Body of pancreas (tissue), 4 donors: ENCODE results near the gene SLX9.

ENCODE experiments used
- POLR2A ChIP-seq, 3 donors: fragments of 450-650 bp; IDR thresholded peaks; one replicate each; pipeline ENCODE4 v1.6.1; 2016; ENCODE audit warnings: antibody characterized with exemption in 3 of 3, mild to moderate bottlenecking in 2 of 3
- TF ChIP-seq, protein P1 (sequence below), 7 experiments: fragments of 450-650 bp in 4 of 7; fragments of 200-600 bp in 3 of 7; sonication (generic) in 3 of 7; IDR thresholded peaks; one replicate each; pipeline ENCODE4 v1.5.1; 2016 to 2019; ENCODE audit warnings: antibody characterized with exemption in 7 of 7

DNA sequence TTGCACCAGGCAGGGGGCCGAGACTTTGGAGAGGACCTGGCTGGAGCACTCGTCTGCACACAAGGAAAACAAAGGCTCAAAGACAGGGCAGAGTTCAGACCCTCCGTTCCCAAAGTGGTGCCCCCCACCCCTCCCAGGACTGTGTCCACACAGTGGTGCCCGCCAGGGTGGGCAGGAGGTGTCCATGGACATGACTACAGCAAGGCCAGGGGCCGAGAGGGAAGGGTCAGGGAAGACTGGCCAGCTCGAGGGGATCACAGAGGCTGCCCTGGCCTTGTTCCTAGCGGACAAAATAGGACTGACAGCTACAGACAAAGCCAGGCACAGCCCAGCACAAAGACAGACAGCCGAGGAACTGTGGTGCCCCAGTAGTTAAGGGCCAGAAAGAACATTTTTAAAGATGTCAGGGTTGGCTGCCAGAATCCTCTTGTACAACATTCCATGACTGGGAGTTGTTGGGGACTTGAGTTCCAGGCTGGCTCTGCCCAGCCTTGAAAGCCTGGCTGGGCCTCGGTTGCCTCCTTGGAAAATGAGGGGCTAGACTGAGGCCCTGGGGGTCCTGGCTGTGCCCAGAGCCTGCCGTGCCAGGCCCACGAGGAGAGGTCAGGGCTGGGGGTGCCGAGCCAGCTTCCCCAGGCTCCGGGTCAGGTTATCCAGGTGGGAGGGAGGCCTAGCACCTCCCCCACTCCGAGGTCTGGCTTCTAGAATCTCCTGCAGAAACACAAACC, 63.7 kb downstream of the SLX9 start:
- TF ChIP-seq, protein P1, sequence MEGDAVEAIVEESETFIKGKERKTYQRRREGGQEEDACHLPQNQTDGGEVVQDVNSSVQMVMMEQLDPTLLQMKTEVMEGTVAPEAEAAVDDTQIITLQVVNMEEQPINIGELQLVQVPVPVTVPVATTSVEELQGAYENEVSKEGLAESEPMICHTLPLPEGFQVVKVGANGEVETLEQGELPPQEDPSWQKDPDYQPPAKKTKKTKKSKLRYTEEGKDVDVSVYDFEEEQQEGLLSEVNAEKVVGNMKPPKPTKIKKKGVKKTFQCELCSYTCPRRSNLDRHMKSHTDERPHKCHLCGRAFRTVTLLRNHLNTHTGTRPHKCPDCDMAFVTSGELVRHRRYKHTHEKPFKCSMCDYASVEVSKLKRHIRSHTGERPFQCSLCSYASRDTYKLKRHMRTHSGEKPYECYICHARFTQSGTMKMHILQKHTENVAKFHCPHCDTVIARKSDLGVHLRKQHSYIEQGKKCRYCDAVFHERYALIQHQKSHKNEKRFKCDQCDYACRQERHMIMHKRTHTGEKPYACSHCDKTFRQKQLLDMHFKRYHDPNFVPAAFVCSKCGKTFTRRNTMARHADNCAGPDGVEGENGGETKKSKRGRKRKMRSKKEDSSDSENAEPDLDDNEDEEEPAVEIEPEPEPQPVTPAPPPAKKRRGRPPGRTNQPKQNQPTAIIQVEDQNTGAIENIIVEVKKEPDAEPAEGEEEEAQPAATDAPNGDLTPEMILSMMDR (IDR thresholded peaks at IDR 0.05), result no peak
- TF ChIP-seq POLR2A (IDR thresholded peaks at IDR 0.05), result no peak
